WTC11 (cell line): ENCODE data around the gene LY6G6F. TPM values are rescaled to one million over a fixed set of nuclear protein-coding genes. Genes with fewer than 3 reads are reported as not detected.

ENCODE experiments used
- ATAC-seq: fragments of 200-7000 bp; cut with Tn5 transposase; 2 replicates; pipeline ENCODE4 v1.10.0; 2021; ENCODE audit warnings: mild to moderate bottlenecking, moderate library complexity
- CTCF ChIA-PET: fragments of 300-600 bp; sonication (Branson Sonifier 250); formaldehyde crosslinking; loops from one replicate; lab custom pipeline; 2021; ENCODE audit warnings: antibody characterized with exemption; lab: Charles Lee
- POLR2A ChIA-PET: fragments of 350-600 bp; sonication (Branson Sonifier 250); formaldehyde crosslinking; loops from one replicate; lab custom pipeline; 2021; ENCODE audit warnings: antibody characterized with exemption; lab: Charles Lee
- DNase-seq: peaks from one replicate; pipeline ENCODE4 v3.0.0; 2021; ENCODE audit warnings: low spot score
- H3K27ac Mint-ChIP-seq: 2 replicates; pipeline ENCODE4 v1.8.0; 2021; ENCODE audit warnings: mixed read lengths
- H3K27me3 Mint-ChIP-seq: 2 replicates; pipeline ENCODE4 v1.8.0; 2021; ENCODE audit warnings: low read depth, mild to moderate bottlenecking, moderate library complexity, mixed read lengths
- H3K36me3 Mint-ChIP-seq: 2 replicates; pipeline ENCODE4 v1.8.0; 2021; ENCODE audit warnings: mixed read lengths
- H3K4me1 Mint-ChIP-seq: 2 replicates; pipeline ENCODE4 v1.8.0; 2022; ENCODE audit warnings: mixed read lengths
- H3K4me3 Mint-ChIP-seq: 2 replicates; pipeline ENCODE4 v1.8.0; 2021; ENCODE audit warnings: mild to moderate bottlenecking, moderate library complexity, mixed read lengths
- H3K9me3 Mint-ChIP-seq: 2 replicates; pipeline ENCODE4 v1.8.0; 2021; ENCODE audit warnings: mixed read lengths
- ATF2 ChIP-seq: sonication (generic); formaldehyde crosslinking; IDR thresholded peaks from 2 replicates; pipeline ENCODE4 v1.8.1; 2022; ENCODE audit warnings: low read depth, missing genetic modification reagents, borderline replicate concordance
- CDX4 ChIP-seq: fragments of 250-450 bp; sonication (Bioruptor Pico); IDR thresholded peaks from 2 replicates; pipeline ENCODE4 v1.9.0; 2021; ENCODE audit warnings: moderate library complexity, mild to moderate bottlenecking, inconsistent platforms, borderline replicate concordance
- CREB1 ChIP-seq: sonication (generic); formaldehyde crosslinking; IDR thresholded peaks from 2 replicates; pipeline ENCODE4 v1.8.0; 2023; ENCODE audit warnings: mild to moderate bottlenecking, missing genetic modification reagents
- E2F5 ChIP-seq: sonication (generic); formaldehyde crosslinking; IDR thresholded peaks from 2 replicates; pipeline ENCODE4 v1.8.1; 2022; ENCODE audit warnings: mild to moderate bottlenecking, moderate library complexity, missing genetic modification reagents
- FOXK1 ChIP-seq: sonication (generic); formaldehyde crosslinking; IDR thresholded peaks from 2 replicates; pipeline ENCODE4 v1.8.0; 2022; ENCODE audit warnings: mild to moderate bottlenecking, moderate library complexity, missing genetic modification reagents
- HMGXB4 ChIP-seq: sonication (generic); formaldehyde crosslinking; IDR thresholded peaks from 2 replicates; pipeline ENCODE4 v1.8.1; 2023; ENCODE audit warnings: mild to moderate bottlenecking, moderate library complexity, missing genetic modification reagents
- KAT7 ChIP-seq: sonication (generic); formaldehyde crosslinking; IDR thresholded peaks from 2 replicates; pipeline ENCODE4 v1.8.1; 2023; ENCODE audit warnings: missing genetic modification reagents, mild to moderate bottlenecking, borderline replicate concordance
- MXD4 ChIP-seq: fragments of 250-450 bp; sonication (Bioruptor Pico); IDR thresholded peaks from 2 replicates; pipeline ENCODE4 v1.8.0; 2021; ENCODE audit warnings: mild to moderate bottlenecking, moderate library complexity, borderline replicate concordance
- NFATC4 ChIP-seq: fragments of 250-450 bp; sonication (Bioruptor Pico); IDR thresholded peaks from 2 replicates; pipeline ENCODE4 v1.9.0; 2021; ENCODE audit warnings: mild to moderate bottlenecking
- NR1H2 ChIP-seq: sonication (generic); formaldehyde crosslinking; IDR thresholded peaks from 2 replicates; pipeline ENCODE4 v1.9.0; 2021; ENCODE audit warnings: mild to moderate bottlenecking, moderate library complexity, missing genetic modification reagents
- NR2C2 ChIP-seq: sonication (generic); formaldehyde crosslinking; IDR thresholded peaks from 2 replicates; pipeline ENCODE4 v1.8.0; 2022; ENCODE audit warnings: mild to moderate bottlenecking, missing genetic modification reagents
- OVOL2 ChIP-seq: fragments of 250-450 bp; sonication (Bioruptor Pico); IDR thresholded peaks from 2 replicates; pipeline ENCODE4 v1.9.0; 2021; ENCODE audit warnings: mild to moderate bottlenecking, borderline replicate concordance
- RORB ChIP-seq: fragments of 250-450 bp; sonication (Bioruptor Pico); IDR thresholded peaks from 2 replicates; pipeline ENCODE4 v1.9.0; 2021; ENCODE audit warnings: mild to moderate bottlenecking
- SP1 ChIP-seq: sonication (generic); formaldehyde crosslinking; conservative IDR thresholded peaks from 2 replicates; pipeline ENCODE4 v1.8.1; 2022; ENCODE audit warnings: missing genetic modification reagents
- USF2 ChIP-seq: sonication (generic); formaldehyde crosslinking; IDR thresholded peaks from 2 replicates; pipeline ENCODE4 v1.8.1; 2023; ENCODE audit warnings: mild to moderate bottlenecking, missing genetic modification reagents, moderate library complexity
- ZNF219 ChIP-seq: sonication (generic); formaldehyde crosslinking; IDR thresholded peaks from 2 replicates; pipeline ENCODE4 v1.8.0; 2023; ENCODE audit warnings: missing genetic modification reagents, mild to moderate bottlenecking, borderline replicate concordance
- ZNF281 ChIP-seq: sonication (generic); formaldehyde crosslinking; IDR thresholded peaks from 2 replicates; pipeline ENCODE4 v1.8.0; 2023; ENCODE audit warnings: mild to moderate bottlenecking, missing genetic modification reagents
- ZNF416 ChIP-seq: fragments of 250-450 bp; sonication (Bioruptor Pico); IDR thresholded peaks from 2 replicates; pipeline ENCODE4 v1.9.0; 2021; ENCODE audit warnings: mild to moderate bottlenecking, inconsistent platforms
- total RNA-seq: library from RNA; stranded (reverse); gene quantifications from 3 replicates; pipeline ENCODE4 v1.2.3, GENCODE V29; 2021

Gene LY6G6F
- total RNA-seq, 1 experiment from 2014 or later: not detected

- DNase-seq (no peak), ATAC-seq (no peak)
- no peaks in the 10 kb centered on the region; the same call in 1 of the 2 replicates for H3K27me3 Mint-ChIP-seq
- no peaks in the 10 kb centered on the region for H3K9me3 Mint-ChIP-seq
- POLR2A ChIA-PET: interaction anchor here (1.0 to 2.5 kb wide), 5 partner anchors 16 to 91 kb away, joined by 3 to 7 read pairs (median 3); partner anchors contain the start of genes BAG6 and HSPA1B
- peak overlapping the region; percentile 93 for H3K4me3 Mint-ChIP-seq
- TF ChIP-seq NR2C2 (CRISPR knock-in tag) (no peak), USF2 (CRISPR knock-in tag) (no peak), MXD4 (CRISPR knock-in tag) (no peak), KAT7 (no peak), SP1 (CRISPR knock-in tag) (no peak), E2F5 (CRISPR knock-in tag) (no peak), ZNF416 (no peak), NR1H2 (CRISPR knock-in tag) (no peak), CDX4 (no peak), NFATC4 (CRISPR knock-in tag) (no peak), RORB (CRISPR knock-in tag) (no peak), ZNF219 (CRISPR knock-in tag) (no peak), OVOL2 (CRISPR knock-in tag) (no peak), ATF2 (no peak), FOXK1 (CRISPR knock-in tag) (no peak), ZNF281 (no peak), CREB1 (CRISPR knock-in tag) (no peak), HMGXB4 (CRISPR knock-in tag) (no peak)
- CTCF ChIA-PET: interaction anchor here (0.7 to 7.1 kb wide), 14 partner anchors 8 to 216 kb away, joined by 3 to 62 read pairs (median 4); partner anchors contain the start of genes BAG6, C6orf47, DDAH2 and HSPA1B
- peaks cover 25% of the 10 kb centered on the region for H3K36me3 Mint-ChIP-seq
- H3K4me1 Mint-ChIP-seq: peaks cover 41% of the 10 kb centered on the region
- H3K27ac Mint-ChIP-seq: peak overlapping the region; percentile 90
These were observed 30.2 kb downstream of the LY6G6F start for GRCh38 chr6:31736768-31737314.
